K562 (cell line): ENCODE data around the gene MATN4. TPM values are rescaled to one million over a fixed set of nuclear protein-coding genes. Genes with fewer than 3 reads are reported as not detected.

Experiments used
- CBFB ChIP-seq: sonication (generic); formaldehyde crosslinking; IDR thresholded peaks from 2 replicates; pipeline ENCODE4 v1.4.0; 2020; ENCODE audit warnings: mild to moderate bottlenecking, missing genetic modification reagents
- CBX1 ChIP-seq: sonication (generic); IDR thresholded peaks from 2 replicates; pipeline ENCODE4 v1.6.1; 2016; ENCODE audit warnings: antibody characterized with exemption, low read depth, mild to moderate bottlenecking
- CEBPB ChIP-seq: fragments of 450-650 bp; IDR thresholded peaks from 2 replicates; pipeline ENCODE4 v1.6.1; 2016; ENCODE audit warnings: missing genetic modification characterization, missing compliant biosample characterization
- CXXC5 ChIP-seq: fragments of 250-450 bp; sonication (Bioruptor Pico); IDR thresholded peaks from 2 replicates; pipeline ENCODE4 v1.8.0; 2022; ENCODE audit warnings: inconsistent platforms, mild to moderate bottlenecking, moderate library complexity
- FOXA3 ChIP-seq, 2 experiments: fragments of 450-650 bp in 1 of 2; sonication (generic) in 1 of 2; formaldehyde crosslinking; IDR thresholded peaks in 1 of 2; conservative IDR thresholded peaks in 1 of 2; 2 replicates each; pipeline versions ENCODE4 v1.4.0 to v1.8.0; 2020 to 2022; ENCODE audit warnings: mild to moderate bottlenecking in 2 of 2, missing genetic modification reagents in 1 of 2
- RAD21 ChIP-seq, 2 experiments: fragments of 250-450 bp in 1 of 2; fragments of 450-650 bp in 1 of 2; sonication (Bioruptor Pico) in 1 of 2; formaldehyde crosslinking in 1 of 2; IDR thresholded peaks in 1 of 2; conservative IDR thresholded peaks in 1 of 2; 2 replicates each; pipeline versions ENCODE4 v1.4.0 to v1.8.0; 2020 to 2022; ENCODE audit warnings: mild to moderate bottlenecking in 2 of 2, moderate library complexity in 1 of 2
- RERE ChIP-seq: sonication (generic); formaldehyde crosslinking; IDR thresholded peaks from 2 replicates; pipeline ENCODE4 v1.8.0; 2023; ENCODE audit warnings: missing genetic modification reagents, mild to moderate bottlenecking, borderline replicate concordance
- SLC30A9 ChIP-seq: fragments of 250-450 bp; sonication (Bioruptor Pico); IDR thresholded peaks from 2 replicates; pipeline ENCODE4 v1.8.0; 2022; ENCODE audit warnings: mild to moderate bottlenecking, moderate library complexity
- ZBTB11 ChIP-seq, 3 experiments: fragments of 200-800 bp in 1 of 3; fragments of 250-450 bp in 1 of 3; fragments of 450-650 bp in 1 of 3; sonication (Bioruptor Pico) in 1 of 3; sonication (Bioruptor generic) in 1 of 3; formaldehyde crosslinking in 1 of 3; IDR thresholded peaks; 2 replicates each; pipeline versions ENCODE4 v1.6.1 to v1.8.0; 2016 to 2022; ENCODE audit warnings: mild to moderate bottlenecking in 2 of 3, missing genetic modification characterization in 2 of 3, missing compliant biosample characterization in 1 of 3, moderate library complexity in 1 of 3
- ZNF398 ChIP-seq: fragments of 250-450 bp; sonication (Bioruptor Pico); IDR thresholded peaks from 2 replicates; pipeline ENCODE4 v1.8.0; 2021; ENCODE audit warnings: moderate library complexity, mild to moderate bottlenecking, inconsistent platforms
- ZNF699 ChIP-seq: fragments of 250-450 bp; sonication (Bioruptor Pico); IDR thresholded peaks from 2 replicates; pipeline ENCODE4 v1.8.0; 2021; ENCODE audit warnings: mild to moderate bottlenecking, moderate library complexity; ENCODE audit not compliant: insufficient replicate concordance
- polyA plus RNA-seq, 8 experiments: library from polyadenylated mRNA; depleted of rRNA in 4 of 8; stranded (reverse) in 5 of 8; unstranded in 3 of 8; fragments of >200 nt; fragmentation: Nextera tagmentation in 2 of 8; fragmentation: Illumina TruSeq in 1 of 8; extraction: Ambion mirVana in 2 of 8; extraction: Trizol in 1 of 8; gene quantifications; 2 replicates each; pipeline versions ENCODE4 v1.2.1 to v1.2.3, GENCODE V29; 2011 to 2014; ENCODE audit warnings: inconsistent platforms in 1 of 8, missing spikeins in 1 of 8
- total RNA-seq, 7 experiments: library from RNA; depleted of rRNA in 6 of 7; stranded (reverse); fragments of >200 nt in 6 of 7; fragmentation: Illumina TruSeq in 2 of 7; extraction: Trizol in 2 of 7; gene quantifications; 2 replicates each; pipeline versions ENCODE4 v1.2.1 to v1.2.3, GENCODE V29; 2011 to 2021; ENCODE audit warnings: low replicate concordance in 1 of 7

MATN4 gene
- total and polyA plus RNA-seq, 9 of the 15 experiments (the other 6 are each of a cell fraction or from before 2014, with no cell fraction given): 0.09 TPM; not detected in 8

- peak; percentile 26 to 67; a peak in 3 of 4 replicates for TF ChIP-seq RAD21 (CRISPR knock-in tag; conservative IDR thresholded peaks at IDR 0.05 in 1 of 2, IDR thresholded peaks at IDR 0.05 in 1 of 2)
- no peak for TF ChIP-seq ZNF398 (CRISPR knock-in tag)
- no peak for TF ChIP-seq FOXA3 (CRISPR knock-in tag; conservative IDR thresholded peaks at IDR 0.05 in 1 of 2, IDR thresholded peaks at IDR 0.05 in 1 of 2)
- peak; percentile 41 for TF ChIP-seq CXXC5
- TF ChIP-seq RERE (CRISPR knock-in tag): 0 out of 2 replicates have a peak, but pooled peaks have one; percentile 62
- peak; percentile 41; the same call in 1 of the 2 replicates for TF ChIP-seq CBFB (CRISPR knock-in tag)
- TF ChIP-seq CEBPB: no peak
- no peak for TF ChIP-seq ZNF699 (CRISPR knock-in tag)
- TF ChIP-seq CBX1: no peak
- TF ChIP-seq ZBTB11 (CRISPR knock-in tag; IDR thresholded peaks at IDR 0.05): no peak
- TF ChIP-seq SLC30A9: no peak
Observed at GRCh38 chr20:45311589-45312211, 3.6 kb upstream of the MATN4 start (continued).
